ENCODE data around the gene TAGAP. TPM values are rescaled to one million over a fixed set of nuclear protein-coding genes. Genes with fewer than 3 reads are reported as not detected.
A peak's percentile ranks its signal among the peaks of the same experiment; 100 is the strongest.

Gene TAGAP
- total RNA-seq, 2 donors from 2014 or later: 1.1 to 2.3 TPM

GRCh38 chr6:159008656-159009288, 36.0 kb downstream of the TAGAP start:
- intact Hi-C loops (cut with DNase I): loop anchor here (2.0 kb wide), 1 partner anchor 126 kb away; no protein-coding TSS in a partner anchor
- H3K27me3 ChIP-seq: no peaks in the 10 kb centered on the region
- no peaks in the 10 kb centered on the region for H3K36me3 ChIP-seq
- H3K9me3 ChIP-seq: no peaks in the 10 kb centered on the region
- H3K9ac ChIP-seq (ENCODE audit: low read depth in 2 of 2, low read length in 2 of 2): no peak overlapping the region
- DNase-seq: no peak
- no peak overlapping the region for H3K27ac ChIP-seq
- no peak overlapping the region for H3K4me3 ChIP-seq
- H3K4me1 ChIP-seq: no peaks in the 10 kb centered on the region
- TF ChIP-seq, protein P1, sequence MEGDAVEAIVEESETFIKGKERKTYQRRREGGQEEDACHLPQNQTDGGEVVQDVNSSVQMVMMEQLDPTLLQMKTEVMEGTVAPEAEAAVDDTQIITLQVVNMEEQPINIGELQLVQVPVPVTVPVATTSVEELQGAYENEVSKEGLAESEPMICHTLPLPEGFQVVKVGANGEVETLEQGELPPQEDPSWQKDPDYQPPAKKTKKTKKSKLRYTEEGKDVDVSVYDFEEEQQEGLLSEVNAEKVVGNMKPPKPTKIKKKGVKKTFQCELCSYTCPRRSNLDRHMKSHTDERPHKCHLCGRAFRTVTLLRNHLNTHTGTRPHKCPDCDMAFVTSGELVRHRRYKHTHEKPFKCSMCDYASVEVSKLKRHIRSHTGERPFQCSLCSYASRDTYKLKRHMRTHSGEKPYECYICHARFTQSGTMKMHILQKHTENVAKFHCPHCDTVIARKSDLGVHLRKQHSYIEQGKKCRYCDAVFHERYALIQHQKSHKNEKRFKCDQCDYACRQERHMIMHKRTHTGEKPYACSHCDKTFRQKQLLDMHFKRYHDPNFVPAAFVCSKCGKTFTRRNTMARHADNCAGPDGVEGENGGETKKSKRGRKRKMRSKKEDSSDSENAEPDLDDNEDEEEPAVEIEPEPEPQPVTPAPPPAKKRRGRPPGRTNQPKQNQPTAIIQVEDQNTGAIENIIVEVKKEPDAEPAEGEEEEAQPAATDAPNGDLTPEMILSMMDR (IDR thresholded peaks at IDR 0.05): peak; percentile 36

- no peak overlapping the region for H3K4me3 ChIP-seq
- H3K36me3 ChIP-seq: no peaks in the 10 kb centered on the region
- no peak overlapping the region for H3K9ac ChIP-seq (ENCODE audit: low read depth in 2 of 2, low read length in 2 of 2)
- no peaks in the 10 kb centered on the region for H3K27me3 ChIP-seq
- H3K4me1 ChIP-seq: no peaks in the 10 kb centered on the region
- intact Hi-C loops (cut with DNase I): no loop called here
- H3K9me3 ChIP-seq: no peaks in the 10 kb centered on the region
- no peak overlapping the region for H3K27ac ChIP-seq
- DNase-seq: no peak
- TF ChIP-seq, protein P1 (IDR thresholded peaks at IDR 0.05): no peak
These were observed 37.3 kb downstream of the TAGAP start for GRCh38 chr6:159007510-159007909.

DNA sequence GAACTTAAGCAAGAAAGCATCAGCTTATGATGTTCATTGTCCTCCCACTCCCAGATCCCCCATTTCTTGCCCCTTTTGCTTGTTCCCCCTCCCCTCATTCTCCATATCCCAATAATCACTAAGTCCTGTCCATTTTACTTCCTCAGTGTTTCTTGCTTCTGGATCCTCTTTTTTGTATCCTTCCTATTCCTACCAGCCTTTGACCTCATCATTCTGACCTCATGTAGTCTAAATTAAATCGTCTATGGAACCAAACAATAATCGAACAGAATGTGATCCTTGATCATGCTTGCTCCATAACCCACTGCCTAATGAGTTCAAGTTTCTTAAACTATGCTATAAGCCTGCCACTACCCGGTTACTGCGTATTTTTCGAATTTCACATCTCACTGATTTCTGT, 39.4 kb downstream of the TAGAP start:
- Histone ChIP-seq H3K27ac (no peak overlapping the region), H3K36me3 (no peaks in the 10 kb centered on the region), H3K4me1 (no peaks in the 10 kb centered on the region), H3K4me3 (no peak overlapping the region), H3K9me3 (no peaks in the 10 kb centered on the region), H3K9ac (ENCODE audit: low read depth in 2 of 2, low read length in 2 of 2) (no peak overlapping the region), H3K27me3 (no peaks in the 10 kb centered on the region)
- DNase-seq: no peak
- TF ChIP-seq, protein P1 (IDR thresholded peaks at IDR 0.05): no peak
- intact Hi-C loops (cut with DNase I): no loop called here

DNA sequence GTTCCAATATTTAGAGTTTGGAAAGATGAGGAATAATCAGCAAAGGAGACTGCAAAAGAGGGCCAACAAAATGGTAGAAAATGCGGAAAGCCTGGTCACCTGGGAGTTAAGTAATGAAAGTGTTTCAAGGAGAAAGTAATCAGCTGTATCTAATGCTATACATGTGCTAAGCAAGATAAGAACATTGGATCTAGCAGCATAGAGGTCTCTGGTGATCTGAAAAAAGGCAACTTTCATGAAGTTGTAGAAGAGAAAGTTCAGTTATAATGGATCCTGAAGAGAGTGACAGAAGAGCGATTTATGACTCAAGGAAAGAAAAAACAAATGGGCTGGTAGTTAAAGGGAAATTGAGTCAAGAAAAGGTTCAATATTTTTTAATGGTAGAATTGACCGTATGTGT, 40.2 kb downstream of the TAGAP start:
- intact Hi-C loops (cut with DNase I): no loop called here
- H3K9me3 ChIP-seq: no peaks in the 10 kb centered on the region

GRCh38 chr6:159002432-159003155, 42.2 kb downstream of the TAGAP start:
- TF ChIP-seq, protein P1 (IDR thresholded peaks at IDR 0.05): no peak
- no peak for DNase-seq
- H3K27ac ChIP-seq: no peak overlapping the region

More for the DNA sequence above, 40.2 kb downstream of the TAGAP start:
- H3K27ac ChIP-seq: no peak overlapping the region
- TF ChIP-seq, protein P1 (IDR thresholded peaks at IDR 0.05): no peak
- no peaks in the 10 kb centered on the region for H3K4me1 ChIP-seq
- H3K27me3 ChIP-seq: no peaks in the 10 kb centered on the region
- no peaks in the 10 kb centered on the region for H3K36me3 ChIP-seq
- no peak overlapping the region for H3K4me3 ChIP-seq
- H3K9ac ChIP-seq (ENCODE audit: low read depth in 2 of 2, low read length in 2 of 2): no peak overlapping the region
- DNase-seq: no peak

More at GRCh38 chr6:159002432-159003155, 42.2 kb downstream of the TAGAP start:
- H3K4me3 ChIP-seq: no peak overlapping the region
- no peaks in the 10 kb centered on the region for H3K27me3 ChIP-seq
- H3K9me3 ChIP-seq: no peaks in the 10 kb centered on the region
- intact Hi-C loops (cut with DNase I): no loop called here
- H3K4me1 ChIP-seq: no peaks in the 10 kb centered on the region
- H3K9ac ChIP-seq (ENCODE audit: low read depth in 2 of 2, low read length in 2 of 2): no peak overlapping the region
- no peaks in the 10 kb centered on the region for H3K36me3 ChIP-seq
